Transverse colon (tissue), 3 donors: Measurements from ENCODE around the gene TMEM41A.

ENCODE experiments used
- POLR2A ChIP-seq: fragments of 450-650 bp; IDR thresholded peaks from one replicate; pipeline ENCODE4 v1.6.1; 2016; ENCODE audit warnings: antibody characterized with exemption, mild to moderate bottlenecking, moderate library complexity
- TF ChIP-seq, protein P1 (sequence below), 5 experiments: fragments of 200-600 bp in 3 of 5; fragments of 450-650 bp in 2 of 5; sonication (generic) in 3 of 5; IDR thresholded peaks; 1 replicate in 2 of 5; 2 replicates in 3 of 5; pipeline ENCODE4 v1.5.1; 2016 to 2017; ENCODE audit warnings: antibody characterized with exemption in 5 of 5, inconsistent platforms in 3 of 5, mild to moderate bottlenecking in 2 of 5, moderate library complexity in 1 of 5

DNA sequence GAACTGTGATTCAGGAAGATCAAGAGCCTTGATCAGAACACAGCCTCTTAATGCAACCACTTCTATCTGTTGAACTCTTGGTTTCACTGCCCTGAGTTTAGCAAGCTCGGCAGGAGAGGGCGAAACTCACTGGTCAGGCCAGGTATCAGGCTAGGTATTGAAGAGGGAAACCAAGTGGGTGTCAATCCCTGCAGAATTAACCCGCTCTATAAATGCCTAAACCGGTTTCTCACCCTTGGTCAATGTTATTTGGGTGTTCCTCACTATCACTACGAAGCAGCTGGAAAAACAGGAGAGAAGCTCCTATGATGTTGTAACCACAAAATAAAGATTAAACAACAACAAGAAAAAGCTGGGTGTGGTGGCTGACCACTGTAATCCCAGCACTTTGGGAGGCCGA, 29.7 kb upstream of the TMEM41A start:
- TF ChIP-seq, protein P1, sequence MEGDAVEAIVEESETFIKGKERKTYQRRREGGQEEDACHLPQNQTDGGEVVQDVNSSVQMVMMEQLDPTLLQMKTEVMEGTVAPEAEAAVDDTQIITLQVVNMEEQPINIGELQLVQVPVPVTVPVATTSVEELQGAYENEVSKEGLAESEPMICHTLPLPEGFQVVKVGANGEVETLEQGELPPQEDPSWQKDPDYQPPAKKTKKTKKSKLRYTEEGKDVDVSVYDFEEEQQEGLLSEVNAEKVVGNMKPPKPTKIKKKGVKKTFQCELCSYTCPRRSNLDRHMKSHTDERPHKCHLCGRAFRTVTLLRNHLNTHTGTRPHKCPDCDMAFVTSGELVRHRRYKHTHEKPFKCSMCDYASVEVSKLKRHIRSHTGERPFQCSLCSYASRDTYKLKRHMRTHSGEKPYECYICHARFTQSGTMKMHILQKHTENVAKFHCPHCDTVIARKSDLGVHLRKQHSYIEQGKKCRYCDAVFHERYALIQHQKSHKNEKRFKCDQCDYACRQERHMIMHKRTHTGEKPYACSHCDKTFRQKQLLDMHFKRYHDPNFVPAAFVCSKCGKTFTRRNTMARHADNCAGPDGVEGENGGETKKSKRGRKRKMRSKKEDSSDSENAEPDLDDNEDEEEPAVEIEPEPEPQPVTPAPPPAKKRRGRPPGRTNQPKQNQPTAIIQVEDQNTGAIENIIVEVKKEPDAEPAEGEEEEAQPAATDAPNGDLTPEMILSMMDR (IDR thresholded peaks at IDR 0.05) = no peak
- no peak for TF ChIP-seq POLR2A
